ENCODE data around the gene WWC1.
"Not testable (repeated sequence)": the region's sequence is repeated elsewhere in the genome, so short reads cannot be mapped to it uniquely, and the experiment has no call there.

The WWC1 gene

GRCh38 chr5:168286863-168287262 is 4.6 kb upstream of the WWC1 start:
- H3K27ac ChIP-seq (ENCODE audit: low read depth, low read length); H3K79me2 ChIP-seq (ENCODE audit: control insufficient read depth, insufficient read depth, low read length, unreplicated experiment); H3K36me3 ChIP-seq (ENCODE audit: insufficient read depth, low read length); H3K4me1 ChIP-seq (ENCODE audit: control insufficient read depth, insufficient read depth, low read length, unreplicated experiment); H2AFZ ChIP-seq (ENCODE audit: low read length, unreplicated experiment); H3K4me3 ChIP-seq (ENCODE audit: low read depth, low read length): not testable (repeated sequence)
- H3K27me3 ChIP-seq (ENCODE audit: insufficient read depth, low read length): peaks cover 12% of the 10 kb centered on the region; the same call in 1 of the 2 replicates

GRCh38 chr5:168287362-168287761 is 4.1 kb upstream of the WWC1 start:
- Histone ChIP-seq H3K4me3 (ENCODE audit: low read depth, low read length) (no peak overlapping the region), H3K27ac (ENCODE audit: low read depth, low read length) (no peak overlapping the region), H3K4me1 (ENCODE audit: control insufficient read depth, insufficient read depth, low read length, unreplicated experiment) (no peaks in the 10 kb centered on the region), H3K36me3 (ENCODE audit: insufficient read depth, low read length) (no peaks in the 10 kb centered on the region), H2AFZ (ENCODE audit: low read length, unreplicated experiment) (no peak overlapping the region), H3K79me2 (ENCODE audit: control insufficient read depth, insufficient read depth, low read length, unreplicated experiment) (peaks cover 1% of the 10 kb centered on the region), H3K27me3 (ENCODE audit: insufficient read depth, low read length) (peaks cover 12% of the 10 kb centered on the region; the same call in 1 of the 2 replicates)

GRCh38 chr5:168288349-168289245 is 2.8 kb upstream of the WWC1 start:
- no peak overlapping the region for H3K4me3 ChIP-seq (ENCODE audit: low read depth, low read length)
- H3K4me1 ChIP-seq (ENCODE audit: control insufficient read depth, insufficient read depth, low read length, unreplicated experiment): peaks cover 3% of the 10 kb centered on the region
- no peaks in the 10 kb centered on the region for H3K36me3 ChIP-seq (ENCODE audit: insufficient read depth, low read length)
- peaks cover 5% of the 10 kb centered on the region for H3K79me2 ChIP-seq (ENCODE audit: control insufficient read depth, insufficient read depth, low read length, unreplicated experiment)
- peaks cover 12% of the 10 kb centered on the region; the same call in 1 of the 2 replicates for H3K27me3 ChIP-seq (ENCODE audit: insufficient read depth, low read length)
- no peak overlapping the region for H3K27ac ChIP-seq (ENCODE audit: low read depth, low read length)
- H2AFZ ChIP-seq (ENCODE audit: low read length, unreplicated experiment): no peak overlapping the region

- Histone ChIP-seq H3K36me3 (ENCODE audit: insufficient read depth, low read length) (no peaks in the 10 kb centered on the region), H3K27ac (ENCODE audit: low read depth, low read length) (no peak overlapping the region), H3K27me3 (ENCODE audit: insufficient read depth, low read length) (peaks cover 3% of the 10 kb centered on the region; the same call in 1 of the 2 replicates), H2AFZ (ENCODE audit: low read length, unreplicated experiment) (peak overlapping the region; percentile 83), H3K4me3 (ENCODE audit: low read depth, low read length) (peak overlapping the region; percentile 83), H3K4me1 (ENCODE audit: control insufficient read depth, insufficient read depth, low read length, unreplicated experiment) (peaks cover 13% of the 10 kb centered on the region), H3K79me2 (ENCODE audit: control insufficient read depth, insufficient read depth, low read length, unreplicated experiment) (peaks cover 5% of the 10 kb centered on the region)
These were observed 523 bp upstream of the WWC1 start for GRCh38 chr5:168290902-168291341.

GRCh38 chr5:168291964-168292785 is 730 bp downstream of the WWC1 start:
- H3K4me1 ChIP-seq (ENCODE audit: control insufficient read depth, insufficient read depth, low read length, unreplicated experiment): peaks cover 14% of the 10 kb centered on the region
- H3K79me2 ChIP-seq (ENCODE audit: control insufficient read depth, insufficient read depth, low read length, unreplicated experiment): peaks cover 5% of the 10 kb centered on the region
- no peak overlapping the region for H3K27ac ChIP-seq (ENCODE audit: low read depth, low read length)

GRCh38 chr5:168292786-168293696 is 1.6 kb downstream of the WWC1 start:
- Histone ChIP-seq H3K36me3 (ENCODE audit: insufficient read depth, low read length) (no peaks in the 10 kb centered on the region), H3K4me1 (ENCODE audit: control insufficient read depth, insufficient read depth, low read length, unreplicated experiment) (peaks cover 14% of the 10 kb centered on the region), H3K27me3 (ENCODE audit: insufficient read depth, low read length) (no peaks in the 10 kb centered on the region), H3K79me2 (ENCODE audit: control insufficient read depth, insufficient read depth, low read length, unreplicated experiment) (peaks cover 5% of the 10 kb centered on the region), H3K4me3 (ENCODE audit: low read depth, low read length) (peak overlapping the region; percentile 83), H3K27ac (ENCODE audit: low read depth, low read length) (no peak overlapping the region), H2AFZ (ENCODE audit: low read length, unreplicated experiment) (no peak overlapping the region)

More at GRCh38 chr5:168291964-168292785, 730 bp downstream of the WWC1 start:
- H3K27me3 ChIP-seq (ENCODE audit: insufficient read depth, low read length): no peaks in the 10 kb centered on the region
- peak overlapping the region; percentile 83 for H3K4me3 ChIP-seq (ENCODE audit: low read depth, low read length)
- no peak overlapping the region for H2AFZ ChIP-seq (ENCODE audit: low read length, unreplicated experiment)
- H3K36me3 ChIP-seq (ENCODE audit: insufficient read depth, low read length): no peaks in the 10 kb centered on the region

GRCh38 chr5:168295574-168296201 is 4.2 kb downstream of the WWC1 start:
- Histone ChIP-seq H3K4me1 (ENCODE audit: control insufficient read depth, insufficient read depth, low read length, unreplicated experiment) (peaks cover 14% of the 10 kb centered on the region), H3K27ac (ENCODE audit: low read depth, low read length) (no peak overlapping the region), H3K27me3 (ENCODE audit: insufficient read depth, low read length) (no peaks in the 10 kb centered on the region), H3K79me2 (ENCODE audit: control insufficient read depth, insufficient read depth, low read length, unreplicated experiment) (peaks cover 5% of the 10 kb centered on the region), H2AFZ (ENCODE audit: low read length, unreplicated experiment) (no peak overlapping the region), H3K36me3 (ENCODE audit: insufficient read depth, low read length) (no peaks in the 10 kb centered on the region), H3K4me3 (ENCODE audit: low read depth, low read length) (no peak overlapping the region)

GRCh38 chr5:168296682-168297081 is 5.2 kb downstream of the WWC1 start:
- H3K4me3 ChIP-seq (ENCODE audit: low read depth, low read length): no peak overlapping the region
- peaks cover 5% of the 10 kb centered on the region for H3K79me2 ChIP-seq (ENCODE audit: control insufficient read depth, insufficient read depth, low read length, unreplicated experiment)
- no peak overlapping the region for H2AFZ ChIP-seq (ENCODE audit: low read length, unreplicated experiment)
- no peaks in the 10 kb centered on the region for H3K36me3 ChIP-seq (ENCODE audit: insufficient read depth, low read length)
- H3K27me3 ChIP-seq (ENCODE audit: insufficient read depth, low read length): no peaks in the 10 kb centered on the region
- H3K27ac ChIP-seq (ENCODE audit: low read depth, low read length): no peak overlapping the region
- H3K4me1 ChIP-seq (ENCODE audit: control insufficient read depth, insufficient read depth, low read length, unreplicated experiment): peaks cover 15% of the 10 kb centered on the region

- H3K36me3 ChIP-seq (ENCODE audit: insufficient read depth, low read length): no peaks in the 10 kb centered on the region
- H3K79me2 ChIP-seq (ENCODE audit: control insufficient read depth, insufficient read depth, low read length, unreplicated experiment): no peaks in the 10 kb centered on the region
- H3K4me1 ChIP-seq (ENCODE audit: control insufficient read depth, insufficient read depth, low read length, unreplicated experiment): peaks cover 27% of the 10 kb centered on the region
These were observed 7.5 kb downstream of the WWC1 start for GRCh38 chr5:168298949-168299348.

More at GRCh38 chr5:168298949-168299348, 7.5 kb downstream of the WWC1 start:
- no peak overlapping the region for H3K4me3 ChIP-seq (ENCODE audit: low read depth, low read length)
- H3K27me3 ChIP-seq (ENCODE audit: insufficient read depth, low read length): no peaks in the 10 kb centered on the region
- H2AFZ ChIP-seq (ENCODE audit: low read length, unreplicated experiment): no peak overlapping the region
- no peak overlapping the region for H3K27ac ChIP-seq (ENCODE audit: low read depth, low read length)

All from ACC112 (cell line).